Naive thymus-derived CD8-positive, alpha-beta T cell (primary cell): Measurements from ENCODE around the gene MTMR6. TPM values are rescaled to one million over a fixed set of nuclear protein-coding genes. Genes with fewer than 3 reads are reported as not detected.

Source experiments
- ATAC-seq, 2 donors: fragments of 150-1000 bp; cut with Tn5 transposase in 1 of 2; sonication (Bioruptor Pico), chemical (Tn5 transposase) in 1 of 2; 1 replicate in 1 of 2; 2 replicates in 1 of 2; pipeline ENCODE4 v1.10.0; 2021; ENCODE audit warnings: mild to moderate bottlenecking in 2 of 2, moderate library complexity in 2 of 2
- POLR2A ChIA-PET: fragments of 350-600 bp; sonication (Branson Sonifier 250); formaldehyde crosslinking; loops from one replicate; lab custom pipeline; 2021; ENCODE audit warnings: antibody characterized with exemption; lab: Charles Lee
- DNase-seq, 10 donors: peaks; one replicate each; pipeline versions ENCODE4 v3.0.0 to v3.0.0-alpha.2; 2020 to 2022
- H3K27ac Mint-ChIP-seq, 10 donors: one replicate each; pipeline ENCODE4 v1.8.0; 2020 to 2022; ENCODE audit warnings: mild to moderate bottlenecking in 10 of 10, mixed read lengths in 10 of 10, moderate library complexity in 4 of 10, inconsistent platforms in 1 of 10
- H3K27me3 Mint-ChIP-seq, 5 donors: one replicate each; pipeline ENCODE4 v1.8.0; 2021 to 2022; ENCODE audit warnings: mixed read lengths in 5 of 5
- H3K36me3 Mint-ChIP-seq, 3 donors: one replicate each; pipeline ENCODE4 v1.8.0; 2020 to 2022; ENCODE audit warnings: mixed read lengths in 3 of 3, mild to moderate bottlenecking in 2 of 3, inconsistent platforms in 1 of 3
- H3K4me1 Mint-ChIP-seq, 4 donors: one replicate each; pipeline ENCODE4 v1.8.0; 2021 to 2022; ENCODE audit warnings: mixed read lengths in 4 of 4
- H3K4me3 Mint-ChIP-seq, 10 donors: one replicate each; pipeline ENCODE4 v1.8.0; 2020 to 2022; ENCODE audit warnings: mild to moderate bottlenecking in 10 of 10, mixed read lengths in 10 of 10, moderate library complexity in 6 of 10, inconsistent platforms in 1 of 10
- H3K9me3 Mint-ChIP-seq, 9 donors: one replicate each; pipeline ENCODE4 v1.8.0; 2020 to 2022; ENCODE audit warnings: mixed read lengths in 9 of 9, mild to moderate bottlenecking in 3 of 9, inconsistent platforms in 1 of 9, moderate library complexity in 1 of 9
- polyA plus RNA-seq, 3 donors: library from polyadenylated mRNA; unstranded; fragments of 300-500 nt; fragmentation: Illumina TruSeq; gene quantifications; one replicate each; pipeline ENCODE4 v1.2.3, GENCODE V29; 2021
- total RNA-seq, 8 experiments: library from RNA in 2 of 8; stranded (reverse) in 2 of 8; gene quantifications; one replicate each; pipeline ENCODE4 v1.2.3 and lab custom pipeline; 2021 to 2026

Gene MTMR6
- total and polyA plus RNA-seq, 5 experiments from 2014 or later: 15.0 to 19.7 (median 15.3) TPM

DNA sequence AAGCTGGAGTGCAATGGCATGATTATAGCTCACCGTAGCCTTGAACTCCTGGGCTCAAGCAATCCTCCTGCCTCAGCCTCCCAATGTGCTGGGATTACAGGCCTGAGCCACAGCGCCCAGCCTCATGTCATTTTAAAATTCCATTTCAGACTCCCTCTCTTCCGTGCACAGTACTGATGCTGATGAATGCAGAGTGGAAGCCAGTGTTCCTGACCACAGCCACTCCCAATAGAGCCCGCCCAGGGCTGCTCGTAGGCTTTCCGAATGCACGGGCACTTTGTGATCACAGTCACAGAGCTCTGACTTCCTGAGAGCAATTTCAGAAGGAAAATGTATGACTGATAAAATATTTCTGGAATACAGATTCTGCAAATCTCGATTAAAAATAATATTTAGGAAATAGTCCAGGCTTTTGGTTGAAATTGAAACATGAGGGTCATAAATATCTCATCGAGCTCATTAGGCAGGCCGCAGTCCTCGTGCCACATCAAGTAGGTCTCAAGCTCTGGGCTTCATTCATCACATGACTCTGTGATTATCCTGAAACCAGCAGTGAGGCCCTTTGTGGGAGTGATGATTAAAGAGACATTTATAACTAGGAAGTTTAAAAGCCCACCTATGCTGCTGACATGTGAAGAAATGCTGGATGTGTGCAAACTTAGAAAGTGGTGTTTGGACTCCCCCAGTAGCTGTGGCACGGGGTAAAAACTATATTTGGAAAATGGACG lies 76.3 kb downstream of the MTMR6 start:
- Mint-ChIP-seq H3K27me3 (peaks cover 0 to 13% (median 2%) of the 10 kb centered on the region in 5 donors), H3K36me3 (no peaks in the 10 kb centered on the region), H3K4me1 (no peaks in the 10 kb centered on the region), H3K27ac (peak overlapping the region in 2 of 10 donors; percentile 27 to 55), H3K4me3 (no peak overlapping the region), H3K9me3 (no peaks in the 10 kb centered on the region)
- POLR2A ChIA-PET: no interaction called here
- ATAC-seq (no peak), DNase-seq (no peak)

DNA sequence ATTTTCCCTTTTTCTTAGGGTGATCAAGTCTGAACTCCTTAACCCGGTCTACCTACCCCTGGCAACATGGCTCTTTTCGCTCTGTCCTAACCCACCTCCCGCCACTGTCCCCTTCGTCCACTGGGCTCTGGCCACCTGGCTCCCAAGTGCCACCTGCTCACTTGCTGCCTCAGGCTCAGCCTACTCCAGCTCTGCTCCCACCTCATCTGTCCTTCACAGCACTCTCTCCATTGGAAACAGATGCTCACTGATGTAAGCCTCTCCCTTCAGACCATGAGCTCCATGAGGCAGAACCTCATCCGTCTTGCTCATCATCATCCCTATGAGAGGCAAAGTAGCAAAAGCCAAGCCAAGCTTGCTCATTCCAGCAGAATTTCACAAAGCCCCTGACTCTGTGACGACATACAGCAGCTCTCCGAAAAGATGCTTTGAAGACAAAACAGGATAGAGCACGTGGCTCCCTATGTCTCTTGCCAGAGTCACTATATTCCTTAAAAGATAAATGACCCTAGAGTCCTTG lies 79.9 kb downstream of the MTMR6 start:
- Mint-ChIP-seq H3K36me3 (no peaks in the 10 kb centered on the region), H3K4me3 (no peak overlapping the region)
- POLR2A ChIA-PET: no interaction called here

DNA sequence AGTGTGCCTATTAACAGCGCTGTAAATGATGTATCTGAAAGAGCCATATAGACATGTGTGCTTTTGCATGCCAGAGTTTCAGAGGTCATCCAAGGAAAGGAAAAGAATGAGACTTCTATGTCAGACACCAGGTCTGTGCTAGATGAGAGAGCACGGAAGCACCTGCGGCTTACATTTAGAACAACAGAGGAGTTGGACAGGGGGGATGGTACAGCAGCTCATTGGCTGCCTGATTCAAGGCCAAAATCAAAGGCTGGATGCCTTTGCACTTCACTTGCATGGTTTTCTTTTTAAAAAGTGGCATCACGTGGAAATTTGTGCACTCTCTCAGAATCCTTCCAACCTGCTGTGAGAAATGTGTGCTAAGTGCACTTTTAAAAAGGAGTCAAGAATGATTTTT lies 82.4 kb downstream of the MTMR6 start:
- DNase-seq: peak in 2 of 10 donors; percentile 1 to 39
- POLR2A ChIA-PET: no interaction called here
- Mint-ChIP-seq H3K27ac (peak overlapping the region in 2 of 10 donors; percentile 64 to 72), H3K4me3 (peak overlapping the region in 1 of 10 donors; percentile 10), H3K9me3 (peaks cover 0 to 4% (median 0%) of the 10 kb centered on the region in 9 donors), H3K27me3 (peaks cover 6 to 47% (median 13%) of the 10 kb centered on the region in 5 donors), H3K36me3 (no peaks in the 10 kb centered on the region), H3K4me1 (no peaks in the 10 kb centered on the region)
- ATAC-seq: peak in 1 of 2 donors; percentile 84

More for the DNA sequence above, 79.9 kb downstream of the MTMR6 start:
- ATAC-seq (no peak), DNase-seq (no peak)
- Mint-ChIP-seq H3K4me1 (no peaks in the 10 kb centered on the region), H3K9me3 (no peaks in the 10 kb centered on the region), H3K27me3 (peaks cover 0 to 39% (median 8%) of the 10 kb centered on the region in 5 donors), H3K27ac (no peak overlapping the region)

- Mint-ChIP-seq H3K4me1 (no peaks in the 10 kb centered on the region), H3K36me3 (no peaks in the 10 kb centered on the region), H3K27me3 (peaks cover 6 to 49% (median 14%) of the 10 kb centered on the region in 5 donors), H3K9me3 (peaks cover 0 to 4% (median 0%) of the 10 kb centered on the region in 9 donors), H3K27ac (peak overlapping the region in 1 of 10 donors; percentile 15), H3K4me3 (no peak overlapping the region)
- ATAC-seq (no peak), DNase-seq (no peak)
- POLR2A ChIA-PET: no interaction called here
These were observed 84.1 kb downstream of the MTMR6 start for GRCh38 chr13:25203127-25203740.

- H3K27me3 Mint-ChIP-seq: peaks cover 6 to 50% (median 20%) of the 10 kb centered on the region in 5 donors
- H3K4me1 Mint-ChIP-seq: no peaks in the 10 kb centered on the region
- POLR2A ChIA-PET: no interaction called here
- no peak for ATAC-seq
- H3K9me3 Mint-ChIP-seq: peaks cover 0 to 4% (median 0%) of the 10 kb centered on the region in 9 donors
- no peak overlapping the region for H3K27ac Mint-ChIP-seq
- H3K36me3 Mint-ChIP-seq: no peaks in the 10 kb centered on the region
- H3K4me3 Mint-ChIP-seq: no peak overlapping the region
- DNase-seq: no peak
These were observed 86.5 kb downstream of the MTMR6 start for GRCh38 chr13:25200783-25201182.

GRCh38 chr13:25198647-25199046 lies 88.6 kb downstream of the MTMR6 start:
- H3K36me3 Mint-ChIP-seq: no peaks in the 10 kb centered on the region
- peaks cover 9 to 42% (median 21%) of the 10 kb centered on the region in 5 donors for H3K27me3 Mint-ChIP-seq
- no peak for DNase-seq
- no peak overlapping the region for H3K4me3 Mint-ChIP-seq
- no peak overlapping the region for H3K27ac Mint-ChIP-seq
- POLR2A ChIA-PET: no interaction called here
- no peaks in the 10 kb centered on the region for H3K4me1 Mint-ChIP-seq
- H3K9me3 Mint-ChIP-seq: peaks cover 0 to 8% (median 0%) of the 10 kb centered on the region in 9 donors
- ATAC-seq: no peak

- DNase-seq (no peak), ATAC-seq (no peak)
- no peaks in the 10 kb centered on the region for H3K4me1 Mint-ChIP-seq
- POLR2A ChIA-PET: no interaction called here
- peaks cover 0 to 7% (median 0%) of the 10 kb centered on the region in 9 donors for H3K9me3 Mint-ChIP-seq
- no peaks in the 10 kb centered on the region for H3K36me3 Mint-ChIP-seq
- H3K27me3 Mint-ChIP-seq: peaks cover 14 to 39% (median 23%) of the 10 kb centered on the region in 5 donors
- H3K4me3 Mint-ChIP-seq: no peak overlapping the region
- H3K27ac Mint-ChIP-seq: no peak overlapping the region
These were observed 90.3 kb downstream of the MTMR6 start for GRCh38 chr13:25196971-25197370.

Other genes with a start within 250 kb of the MTMR6 start
- 1 to 10 TPM; 1.0 to 1.1 TPM for gene PABPC3, start 191.4 kb downstream of the MTMR6 start, total RNA-seq
- under 1 TPM; 0.07 to 0.16 (median 0.12) TPM for gene PABPC3, start 191.4 kb downstream of the MTMR6 start, polyA plus RNA-seq
- gene AMER2, start 115.2 kb downstream of the MTMR6 start, total RNA-seq: not detected
- under 1 TPM in 1 of 3 donors, not detected in 2; 0.14 TPM for gene AMER2, start 115.2 kb downstream of the MTMR6 start, polyA plus RNA-seq
- 10 to 100 TPM; 39.5 to 39.8 TPM for gene NUP58, start 14.1 kb upstream of the MTMR6 start, total RNA-seq
- gene NUP58, start 14.1 kb upstream of the MTMR6 start, polyA plus RNA-seq: 10 to 100 TPM; 12.6 to 14.1 (median 13.6) TPM
- gene ATP8A2, start 84.5 kb upstream of the MTMR6 start, total RNA-seq: 1 to 10 TPM; 3.5 to 3.8 TPM
- gene ATP8A2, start 84.5 kb upstream of the MTMR6 start, polyA plus RNA-seq: 1 to 10 TPM in 2 of 3 donors, under 1 TPM in 1; 0.69 to 2.9 (median 1.5) TPM